ENCODE measurements around the gene CCDC102B.

Gene CCDC102B

DNA sequence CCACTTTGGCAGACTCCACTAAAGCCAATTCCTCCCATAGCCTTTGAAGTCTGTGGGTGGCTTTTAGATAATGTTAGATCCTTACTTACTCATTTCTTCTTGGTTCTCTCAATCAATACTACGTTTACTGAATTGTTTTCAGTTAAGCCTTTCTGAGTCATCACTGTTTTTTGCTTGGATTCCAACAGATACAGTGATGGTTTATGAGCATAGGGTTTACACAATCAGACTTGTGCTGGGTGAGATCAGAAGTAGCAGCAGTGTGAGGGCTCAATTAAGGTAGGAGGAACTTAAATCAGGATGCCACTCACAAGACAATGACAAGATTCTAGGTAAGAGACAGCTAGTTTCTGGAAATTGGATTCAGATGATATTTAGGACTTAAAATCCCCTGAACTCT is 305.1 kb downstream of the CCDC102B start:
- no peak for DNase-seq
